NCI-H2171 (cell line): Measurements from ENCODE around the gene SPOCK1.
"Not testable (repeated sequence)": the region's sequence is repeated elsewhere in the genome, so short reads cannot be mapped to it uniquely, and the experiment has no call there.

ENCODE experiments used
- DNase-seq: peaks from one replicate; lab custom pipeline; 2025; lab: John Stamatoyannopoulos, UW

The SPOCK1 gene

GRCh38 chr5:137395011-137395755 is 103.9 kb downstream of the SPOCK1 start:
- DNase-seq, result peak; percentile 70

GRCh38 chr5:137394380-137394779 is 104.7 kb downstream of the SPOCK1 start:
- no peak for DNase-seq

GRCh38 chr5:137393196-137393993 is 105.7 kb downstream of the SPOCK1 start:
- DNase-seq, result no peak

- DNase-seq, result no peak
Observed at GRCh38 chr5:137392261-137392660, 106.9 kb downstream of the SPOCK1 start.

GRCh38 chr5:137391044-137391443 is 108.1 kb downstream of the SPOCK1 start:
- DNase-seq, result not testable (repeated sequence)

GRCh38 chr5:137389042-137389441 is 110.1 kb downstream of the SPOCK1 start:
- DNase-seq, result no peak

GRCh38 chr5:137385064-137385463 is 114.1 kb downstream of the SPOCK1 start:
- no peak for DNase-seq

- DNase-seq, result no peak
Observed at GRCh38 chr5:137383909-137384308, 115.2 kb downstream of the SPOCK1 start.

- no peak for DNase-seq
Observed at GRCh38 chr5:137381555-137381954, 117.6 kb downstream of the SPOCK1 start.

- DNase-seq, result no peak
Observed at GRCh38 chr5:137379555-137380286, 119.4 kb downstream of the SPOCK1 start.

- DNase-seq, result no peak
Observed at GRCh38 chr5:137375741-137376526, 123.2 kb downstream of the SPOCK1 start.

- DNase-seq, result peak; percentile 52
Observed at GRCh38 chr5:137374110-137374714, 124.9 kb downstream of the SPOCK1 start.

- DNase-seq, result no peak
Observed at GRCh38 chr5:137372773-137373160, 126.4 kb downstream of the SPOCK1 start.

GRCh38 chr5:137372016-137372772 is 126.9 kb downstream of the SPOCK1 start:
- DNase-seq, result no peak

GRCh38 chr5:137370096-137371071 is 128.7 kb downstream of the SPOCK1 start:
- DNase-seq, result no peak

GRCh38 chr5:137368651-137369050 is 130.5 kb downstream of the SPOCK1 start:
- DNase-seq, result no peak

- DNase-seq, result no peak
Observed at GRCh38 chr5:137367951-137368350, 131.2 kb downstream of the SPOCK1 start.

GRCh38 chr5:137366526-137366925 is 132.6 kb downstream of the SPOCK1 start:
- no peak for DNase-seq

GRCh38 chr5:137365126-137365865 is 133.8 kb downstream of the SPOCK1 start:
- DNase-seq, result no peak
